Amniotic stem cell (primary cell): Measurements from ENCODE around the gene IRS1.

Experiments used
- DNase-seq: peaks from one replicate; lab custom pipeline; 2025; lab: John Stamatoyannopoulos, UW

The IRS1 gene

DNA sequence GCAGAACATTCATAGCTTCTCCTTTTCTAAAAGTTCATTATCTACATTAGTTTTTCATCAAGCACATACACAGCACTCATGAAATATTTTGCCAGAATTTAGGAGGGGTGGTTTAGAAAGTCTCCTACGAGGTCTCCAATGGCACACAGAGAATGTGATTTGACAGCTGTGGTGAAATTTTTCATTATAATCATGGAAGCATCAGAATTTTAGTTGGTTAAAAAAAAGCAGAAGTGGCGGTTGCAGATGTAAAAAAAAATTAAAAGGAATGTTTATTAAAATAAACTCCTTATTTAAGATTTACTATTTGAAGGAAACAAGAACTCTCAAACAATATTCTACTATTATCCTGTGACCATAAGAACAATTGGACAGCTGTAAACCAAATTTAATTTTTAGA is 25.4 kb upstream of the IRS1 start:
- DNase-seq: no peak

DNA sequence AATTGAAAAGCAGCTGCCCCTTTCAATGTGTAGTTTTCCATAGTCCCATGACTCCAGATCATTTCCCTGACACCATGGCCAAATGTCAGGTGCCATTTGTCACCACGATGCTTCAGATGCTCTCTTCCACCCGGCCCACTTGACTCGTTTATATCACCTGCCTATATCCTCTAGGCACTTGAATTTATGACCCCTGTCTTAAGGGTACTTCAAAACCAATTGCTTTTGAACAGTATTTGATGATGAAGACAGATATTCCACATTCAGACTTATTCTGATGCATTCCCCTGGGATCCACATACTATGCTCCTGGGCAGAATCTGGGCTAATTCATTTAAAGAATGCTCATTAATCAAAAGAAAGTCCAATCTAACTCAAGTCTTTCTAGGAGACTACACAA is 19.3 kb upstream of the IRS1 start:
- DNase-seq: no peak

DNA sequence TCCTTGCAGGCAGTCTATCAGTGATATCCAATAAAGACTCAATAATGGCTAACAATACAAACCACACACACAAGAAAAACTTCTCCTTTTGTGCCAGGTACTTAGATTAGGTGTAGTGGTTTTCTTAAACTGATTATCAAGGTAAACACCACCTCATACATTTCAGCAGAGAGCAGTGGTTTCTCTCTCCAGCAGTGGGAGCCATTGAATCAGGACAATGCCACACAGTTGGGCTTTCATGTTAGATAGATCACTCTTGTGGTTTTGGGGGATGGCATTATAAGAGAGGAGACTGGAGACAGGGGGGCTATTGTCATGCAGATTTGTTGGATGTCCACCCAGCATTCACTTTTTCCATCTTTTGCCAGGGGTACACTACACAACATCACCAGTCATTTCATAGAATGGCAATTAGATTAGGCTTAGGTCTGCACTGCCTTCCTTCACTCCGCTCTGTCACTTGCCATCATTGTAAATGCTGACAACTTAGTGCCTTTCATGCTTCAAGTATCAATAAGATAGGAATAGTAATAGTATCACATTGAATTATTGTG is 13.6 kb upstream of the IRS1 start:
- DNase-seq: no peak

DNA sequence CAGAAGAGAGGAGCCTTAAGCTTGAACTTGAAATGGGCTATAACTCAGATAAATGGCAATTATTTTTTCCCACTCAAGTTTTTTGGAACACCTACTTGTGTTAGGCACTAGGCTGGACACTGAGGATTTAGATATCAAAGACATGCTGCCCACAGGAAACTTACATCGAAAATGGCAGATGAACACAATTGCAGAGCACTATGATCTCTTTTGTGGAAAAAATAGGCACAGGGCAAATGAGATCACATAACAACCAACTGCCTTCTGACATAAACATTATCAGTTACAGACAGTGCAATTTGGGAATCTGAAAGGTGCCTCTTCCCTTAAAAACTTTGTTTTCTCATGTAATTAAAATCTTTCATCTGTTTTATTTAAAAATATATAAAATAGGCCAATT is 3.8 kb upstream of the IRS1 start:
- no peak for DNase-seq

DNA sequence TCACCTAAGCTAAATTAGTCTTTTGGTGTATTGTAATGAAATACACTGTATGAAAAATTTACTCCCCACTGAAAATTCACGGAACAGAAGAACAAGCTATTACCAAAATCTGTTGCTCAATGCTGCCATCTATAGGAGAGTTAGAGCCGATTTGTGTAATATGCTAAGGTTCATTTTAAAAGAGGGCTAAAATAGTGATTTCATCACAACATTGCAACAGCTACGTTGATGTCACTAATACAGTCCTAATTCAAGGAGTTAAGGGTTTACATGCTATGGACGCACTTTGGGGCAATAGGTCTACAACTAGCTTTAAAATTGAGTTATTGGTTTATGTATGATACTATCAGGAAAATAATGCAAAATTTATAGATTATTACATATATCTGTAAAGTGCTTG is 3.0 kb upstream of the IRS1 start:
- DNase-seq: peak; percentile 70

DNA sequence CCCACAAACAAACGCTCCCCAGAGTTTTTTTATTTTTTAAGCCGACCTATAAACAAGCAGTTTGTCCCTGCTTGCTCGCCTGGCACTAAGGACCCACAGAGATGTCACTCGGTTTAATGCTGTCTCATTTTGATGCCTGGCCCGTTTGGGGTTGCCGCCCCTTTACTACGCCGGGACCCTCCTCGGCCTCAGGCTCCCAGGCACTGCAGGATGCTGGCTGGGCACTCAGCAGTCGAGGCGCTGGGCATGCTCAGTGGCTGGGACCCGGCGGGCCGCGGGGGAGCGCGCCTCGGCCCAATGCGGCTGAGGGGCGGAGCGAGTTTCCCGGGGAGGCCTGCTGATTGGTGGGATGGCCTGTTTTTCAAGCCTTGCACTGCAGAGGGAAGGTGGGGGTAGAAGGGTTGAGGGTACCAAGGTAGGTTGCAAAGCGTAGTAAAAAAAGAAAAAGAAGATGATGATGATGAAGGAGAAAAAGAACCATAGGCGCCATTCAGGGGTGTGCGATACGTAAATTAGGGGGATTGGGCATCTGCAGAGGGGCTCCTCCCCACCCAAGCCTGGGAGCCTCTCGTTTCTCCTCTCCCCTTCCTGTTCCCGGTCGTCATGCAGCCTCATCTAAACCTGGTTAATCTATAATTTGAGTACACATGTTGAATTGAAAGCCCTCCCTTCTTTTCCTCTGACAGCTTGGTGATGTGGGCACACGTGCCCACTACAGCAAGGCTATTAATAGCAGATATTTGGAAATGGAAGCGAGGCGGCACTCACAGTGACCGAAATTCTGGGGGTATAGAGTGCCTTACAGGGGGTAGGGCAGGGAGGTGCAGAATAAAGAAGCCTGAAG is 1.5 kb upstream of the IRS1 start:
- no peak for DNase-seq

DNA sequence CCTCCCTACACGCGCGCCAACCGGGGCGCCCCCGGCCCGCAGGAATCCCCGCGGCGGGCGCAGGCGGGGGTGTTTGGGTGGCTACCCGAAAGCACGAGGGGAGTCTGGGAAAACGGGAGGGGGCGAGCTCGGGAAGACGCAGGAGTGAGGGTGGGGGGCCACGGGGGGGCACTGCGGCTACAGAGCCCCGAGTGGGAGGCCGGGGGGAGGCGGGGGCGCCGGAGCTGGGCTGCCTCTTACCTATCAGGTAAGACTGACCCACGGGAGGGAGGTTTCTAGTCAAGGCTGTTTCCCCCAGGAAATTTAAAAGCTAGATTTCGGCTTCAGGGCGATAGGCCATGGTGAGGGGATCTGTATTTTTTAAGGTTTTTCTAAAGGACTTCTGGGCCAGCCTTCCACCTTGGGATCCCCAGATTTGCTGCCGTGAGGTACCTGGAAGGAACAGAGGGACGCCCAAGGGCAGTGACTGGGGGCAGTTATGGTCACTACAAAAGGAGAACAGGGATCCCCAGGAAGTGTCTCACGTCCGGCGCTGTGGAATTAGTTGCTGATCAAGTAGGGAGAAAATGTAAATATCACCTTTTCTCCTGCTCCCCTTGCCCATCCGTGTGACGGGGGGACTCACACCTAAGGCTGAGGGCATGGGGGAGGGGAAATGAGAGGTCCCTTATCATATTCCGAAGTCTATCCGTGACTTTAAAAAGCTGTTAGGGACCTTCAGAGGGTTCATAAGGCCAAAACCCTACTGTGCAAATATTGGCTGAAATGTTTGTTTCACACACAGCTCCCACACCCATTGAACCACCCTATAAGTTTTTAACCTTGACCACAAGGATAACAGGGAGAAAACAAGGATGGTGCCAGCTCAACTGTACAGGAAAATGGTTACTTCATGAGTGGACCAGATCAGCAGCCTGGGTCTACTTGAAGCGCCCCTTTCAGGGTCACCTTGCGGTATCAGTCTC is 638 bp upstream of the IRS1 start:
- DNase-seq: no peak

DNA sequence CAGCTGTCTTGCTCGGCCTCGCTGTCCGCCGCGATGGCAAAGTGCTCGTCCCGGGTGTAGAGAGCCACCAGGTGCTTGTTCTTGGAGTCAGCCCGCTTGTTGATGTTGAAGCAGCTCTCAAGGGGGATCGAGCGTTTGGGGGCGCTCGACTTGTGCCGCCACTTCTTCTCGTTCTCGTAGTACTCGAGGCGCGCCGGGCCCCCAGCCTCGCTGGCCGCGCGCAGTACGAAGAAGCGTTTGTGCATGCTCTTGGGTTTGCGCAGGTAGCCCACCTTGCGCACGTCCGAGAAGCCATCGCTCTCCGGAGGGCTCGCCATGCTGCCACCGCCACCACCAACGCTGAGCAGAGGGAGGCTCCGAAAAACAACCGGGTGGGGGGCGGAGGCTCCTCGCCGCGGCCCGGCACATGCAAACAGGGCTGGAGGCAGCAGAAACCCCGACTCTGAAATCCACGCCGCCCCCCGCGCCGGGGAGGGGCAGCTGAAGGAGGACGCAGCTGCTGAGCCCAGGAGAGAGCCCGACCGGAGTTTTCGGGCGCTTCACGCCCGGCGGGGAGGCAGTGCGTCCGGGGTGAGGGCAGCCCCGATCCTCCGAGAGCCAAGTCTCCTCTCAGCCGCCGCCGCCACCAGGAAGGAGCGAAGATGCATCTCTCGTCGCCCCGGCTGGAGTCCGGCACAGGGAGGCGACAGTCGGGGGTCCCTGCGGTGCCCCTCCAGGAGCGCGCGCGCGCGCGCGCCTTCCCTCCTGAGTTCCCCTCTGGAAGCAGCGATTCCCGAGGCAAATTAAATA is 1.0 kb downstream of the IRS1 start:
- no peak for DNase-seq

DNA sequence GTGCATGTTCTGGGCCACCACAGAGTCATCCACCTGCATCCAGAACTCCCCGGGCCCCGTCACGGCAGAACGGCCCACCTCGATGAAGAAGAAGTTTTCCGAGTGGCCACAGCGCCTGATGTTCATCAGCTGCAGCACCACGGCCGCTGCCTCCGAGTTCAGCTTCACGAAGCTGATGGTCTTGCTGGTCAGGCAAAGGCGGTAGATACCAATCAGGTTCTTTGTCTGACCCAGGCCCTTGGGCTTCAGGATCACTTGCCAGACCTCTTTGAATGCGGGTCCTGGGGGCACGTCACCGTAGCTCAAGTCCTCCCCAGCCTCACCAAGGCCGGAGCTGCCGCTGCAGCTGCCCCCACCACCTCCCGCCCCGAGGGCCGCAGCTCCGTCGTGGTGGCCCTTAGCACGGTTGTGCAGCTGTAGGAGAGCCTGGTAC is 1.6 kb downstream of the IRS1 start:
- DNase-seq: no peak

DNA sequence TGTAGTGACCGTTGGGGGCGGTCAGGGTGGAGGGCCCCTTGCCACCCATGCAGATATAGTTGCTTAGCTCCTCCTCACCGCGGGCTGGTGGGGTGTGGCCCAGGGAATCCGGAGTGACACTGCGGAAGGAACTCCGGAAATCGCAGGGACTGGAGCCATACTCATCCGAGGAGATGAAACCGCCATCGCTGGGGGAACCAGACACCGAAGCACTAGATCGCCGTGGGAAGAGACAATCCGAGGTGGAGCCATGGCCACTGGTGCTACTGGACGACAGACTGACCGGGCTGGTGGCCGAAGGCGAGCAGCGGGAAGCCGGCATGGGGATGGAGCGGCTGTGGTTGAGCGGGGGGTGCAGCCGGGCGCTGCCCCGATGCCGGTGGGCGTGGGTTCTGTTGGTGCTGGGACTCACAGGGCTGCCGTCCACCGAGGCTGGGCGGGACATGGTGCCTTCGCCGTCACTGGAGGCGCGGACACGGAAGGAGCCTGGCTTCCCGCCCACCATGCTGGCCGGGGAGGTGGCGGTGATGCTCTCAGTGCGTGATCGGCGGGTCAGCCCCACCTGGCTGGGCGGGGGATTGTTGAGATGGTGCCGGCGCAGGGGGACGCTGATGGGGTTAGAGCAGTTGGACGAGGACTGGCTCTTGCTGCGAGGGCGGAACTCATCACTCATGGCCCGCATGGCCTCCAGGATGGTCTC is 2.2 kb downstream of the IRS1 start:
- DNase-seq: no peak

DNA sequence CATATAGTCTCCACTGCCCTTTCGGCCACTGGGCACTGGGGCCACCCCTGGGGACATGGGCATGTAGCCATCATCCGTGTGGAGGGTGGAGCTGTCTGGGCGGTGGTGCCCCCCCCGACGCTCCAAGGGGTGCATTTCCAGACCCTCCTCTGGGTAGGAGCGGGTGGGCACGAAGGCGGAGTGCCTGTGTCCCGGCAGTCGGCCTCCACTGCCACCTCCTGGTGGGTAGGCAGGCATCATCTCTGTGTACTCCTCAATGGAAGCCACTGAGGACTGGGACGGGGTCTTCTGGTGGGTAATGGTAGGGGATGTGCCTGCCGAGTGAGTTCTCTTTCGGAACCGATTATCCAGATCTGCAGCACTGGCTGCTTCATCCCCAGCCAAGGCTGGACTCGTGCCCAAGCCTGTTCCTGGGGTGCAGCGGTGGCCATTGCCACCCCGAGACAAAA is 2.8 kb downstream of the IRS1 start:
- no peak for DNase-seq

DNA sequence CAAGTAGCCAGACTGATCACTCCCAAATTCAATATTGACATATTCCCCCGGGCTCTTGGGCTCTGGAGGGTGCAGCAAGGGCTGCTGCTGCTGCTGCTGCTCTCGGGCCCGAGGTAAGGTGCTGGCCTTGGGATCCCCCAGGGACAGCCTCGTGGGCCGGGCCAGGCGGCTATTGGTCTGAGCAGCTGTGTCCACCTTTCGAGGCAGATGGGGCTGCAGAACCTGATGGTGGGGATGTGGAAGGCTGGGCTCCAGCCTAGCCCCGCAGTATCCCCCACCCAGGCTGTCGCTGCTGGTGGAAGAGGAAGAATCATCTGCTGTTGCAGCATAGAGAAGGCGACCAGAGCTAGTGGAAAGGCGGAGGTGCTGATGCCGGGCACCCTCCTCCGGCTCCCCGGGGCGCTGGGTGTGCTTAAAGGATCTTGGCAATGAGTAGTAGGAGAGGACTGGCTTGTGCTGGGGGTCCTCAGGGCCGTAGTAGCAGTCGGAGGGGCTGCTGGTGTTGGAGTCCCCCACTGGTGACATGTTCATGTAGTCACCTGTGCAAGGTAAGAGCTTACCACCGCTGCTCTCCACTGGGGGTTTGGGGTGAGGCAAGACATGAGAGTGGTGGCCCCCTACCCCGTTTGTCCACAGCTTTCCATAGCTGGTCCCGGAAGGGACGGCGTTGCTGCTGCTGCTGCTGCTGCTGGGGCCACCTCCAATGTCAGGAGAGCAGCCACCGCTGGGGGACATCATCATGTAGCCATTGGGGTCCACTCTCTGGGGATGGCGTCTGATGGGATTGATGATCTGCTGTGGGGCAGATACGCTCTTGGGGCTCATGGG is 3.4 kb downstream of the IRS1 start:
- DNase-seq: no peak

DNA sequence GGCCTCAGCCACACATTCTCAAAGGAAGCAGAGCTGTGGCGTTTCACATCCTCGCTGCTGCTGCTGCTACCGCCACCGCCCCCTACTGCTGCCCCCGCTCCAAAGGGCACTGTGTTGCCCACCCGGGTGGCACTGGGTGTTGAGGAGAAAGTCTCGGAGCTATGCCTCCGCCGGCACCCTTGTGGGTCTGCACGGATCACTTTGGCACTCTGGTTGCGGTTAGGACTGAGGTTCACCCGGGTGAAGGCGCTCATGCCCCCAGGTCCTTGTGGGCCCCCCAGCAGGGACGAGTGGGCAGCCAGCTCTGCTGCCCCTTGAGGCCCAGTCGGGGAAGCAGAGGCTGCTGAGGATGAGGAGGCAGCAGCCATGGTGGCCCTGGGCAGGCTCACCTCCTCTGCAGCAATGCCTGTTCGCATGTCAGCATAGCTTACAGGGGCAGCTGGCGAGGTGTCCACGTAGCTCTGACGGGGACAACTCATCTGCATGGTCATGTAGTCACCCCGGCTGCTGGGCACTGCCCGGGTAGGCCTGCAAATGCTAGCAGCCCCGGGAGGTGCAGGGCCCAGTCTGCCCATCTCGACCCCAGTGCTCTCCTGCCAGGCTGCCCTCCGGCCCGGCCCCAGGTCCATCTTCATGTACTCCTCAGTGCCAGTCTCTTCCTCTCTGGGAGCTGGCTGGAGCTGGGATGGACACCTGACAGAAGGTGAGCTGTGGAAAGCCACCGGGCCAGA is 4.2 kb downstream of the IRS1 start:
- DNase-seq: no peak

DNA sequence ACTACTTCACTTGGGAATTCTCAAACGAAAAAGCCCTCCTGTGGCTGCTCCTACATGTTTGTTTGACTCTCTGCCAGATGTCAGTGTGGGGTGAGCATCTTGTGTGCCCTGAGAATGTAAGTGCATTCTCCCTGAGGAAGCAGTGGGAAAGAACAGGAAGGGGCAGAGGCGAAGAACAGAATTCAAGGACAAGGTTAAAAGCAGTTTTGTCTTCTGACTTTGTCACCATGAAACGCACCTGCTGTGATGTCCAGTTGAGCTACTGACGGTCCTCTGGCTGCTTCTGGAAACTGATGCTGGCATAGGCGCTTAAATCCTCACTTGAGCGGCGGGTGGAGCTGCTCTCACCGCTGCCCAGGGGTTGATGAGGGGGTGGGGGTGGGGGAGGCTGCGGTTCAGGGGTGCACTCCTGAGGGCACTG is 4.9 kb downstream of the IRS1 start:
- no peak for DNase-seq

DNA sequence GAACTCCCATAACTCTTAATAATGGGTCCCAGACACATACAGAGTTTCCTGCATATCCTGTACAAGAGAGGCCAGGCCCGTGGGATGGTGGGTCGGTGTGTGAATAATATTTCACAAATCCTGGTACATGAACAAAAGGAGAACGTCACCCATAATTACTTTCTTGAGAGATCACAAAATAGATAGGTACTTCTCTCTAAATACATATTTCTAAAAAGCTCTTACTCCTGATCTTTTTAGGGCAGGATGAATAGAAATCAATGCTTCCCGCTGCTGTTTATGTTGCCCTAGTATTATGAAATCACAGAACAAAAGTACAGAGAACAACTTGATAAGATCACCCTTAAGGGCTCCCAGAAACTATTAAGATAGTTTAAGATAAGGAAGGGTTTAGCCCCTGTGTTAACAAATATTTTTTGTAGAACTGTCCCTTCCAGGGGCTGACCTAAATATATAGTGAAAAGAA is 5.4 kb downstream of the IRS1 start:
- no peak for DNase-seq

DNA sequence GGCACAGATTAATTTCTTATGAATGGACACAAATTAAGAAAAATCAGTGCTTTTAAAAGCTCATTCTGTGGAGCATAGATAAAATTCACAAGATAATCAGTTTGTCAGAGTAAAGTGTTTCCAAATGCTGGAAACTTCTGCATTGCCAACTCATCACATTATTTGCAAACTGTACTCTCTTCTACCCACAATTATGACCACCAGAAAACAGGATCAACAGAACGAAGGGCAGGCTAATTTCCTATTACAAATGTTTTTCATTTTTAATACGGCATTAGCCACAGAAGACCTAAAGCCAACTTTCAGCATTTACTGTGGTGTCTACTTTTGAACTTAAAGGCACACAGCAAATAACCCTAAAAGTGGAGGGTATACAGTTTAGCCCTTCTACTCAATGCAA is 6.0 kb downstream of the IRS1 start:
- no peak for DNase-seq

DNA sequence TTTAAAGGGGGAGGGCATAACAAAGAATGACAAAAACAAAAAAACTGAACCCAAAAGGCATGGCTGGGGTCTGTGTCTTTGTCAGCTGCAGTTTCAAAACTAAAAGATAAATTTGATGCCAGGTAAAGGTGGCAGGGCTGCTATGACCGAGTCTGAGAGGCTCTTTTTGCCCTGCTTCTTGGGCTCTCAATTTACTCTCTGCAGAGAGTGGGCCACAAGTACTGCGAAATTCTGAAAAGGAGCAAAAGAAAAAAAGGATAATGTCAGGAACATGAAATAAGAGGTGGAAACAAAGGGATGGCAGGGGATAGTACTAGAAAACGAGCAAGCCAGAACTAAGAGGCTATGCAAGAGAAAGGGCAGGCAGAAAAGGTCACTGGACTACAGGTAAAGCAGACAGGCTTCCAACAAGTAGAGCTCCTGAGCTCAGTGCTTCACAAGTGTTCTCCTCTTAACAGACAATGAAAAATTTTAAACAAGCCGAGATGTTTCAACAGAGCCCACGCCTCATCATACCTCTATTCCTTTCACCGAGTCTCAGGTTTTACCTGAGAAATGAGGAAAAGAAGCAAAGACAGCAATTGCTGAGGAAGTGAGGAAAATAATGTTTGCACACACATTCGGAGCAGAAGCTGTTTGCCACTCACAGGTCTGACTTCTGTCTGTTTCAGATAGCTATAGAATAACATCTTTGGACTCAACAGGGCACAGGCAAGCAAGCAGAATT is 7.3 kb downstream of the IRS1 start:
- no peak for DNase-seq

DNA sequence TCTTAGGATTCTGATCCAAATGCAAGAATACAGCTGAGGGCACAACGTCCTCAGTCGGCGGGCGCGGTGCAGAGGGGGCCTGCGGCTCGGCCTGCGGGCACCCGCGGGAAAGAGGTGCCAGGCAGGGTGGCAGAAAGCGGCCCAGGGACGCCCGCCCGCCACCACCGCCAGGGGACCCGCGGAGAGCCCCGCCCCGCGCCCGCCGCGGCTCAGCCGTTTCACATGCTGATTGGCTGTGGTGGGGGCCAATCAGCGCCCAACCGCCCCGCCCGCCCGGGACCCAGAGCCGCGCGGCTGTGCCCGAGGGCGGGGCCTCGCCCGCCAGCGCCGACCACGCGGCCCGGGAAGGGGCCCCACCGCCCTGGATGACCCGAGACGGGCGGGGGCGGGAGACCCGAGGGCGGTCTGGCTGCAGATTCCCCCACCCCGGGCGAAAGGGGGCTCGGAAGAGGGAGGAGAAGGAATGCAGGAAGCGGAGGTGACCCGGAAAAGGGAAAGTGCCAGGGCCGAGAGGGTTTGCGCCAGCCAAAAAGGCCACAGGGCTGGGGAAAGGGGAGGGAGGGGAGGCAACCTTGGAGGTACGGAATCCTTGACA is 8.0 kb downstream of the IRS1 start:
- DNase-seq: peak; percentile 66
